Breast epithelium (tissue), 4 donors: ENCODE measurements around the gene TMEM150B. TPM values are rescaled to one million over a fixed set of nuclear protein-coding genes. Genes with fewer than 3 reads are reported as not detected.

Experiments used
- DNase-seq, 2 donors: peaks; one replicate each; pipeline ENCODE4 v3.0.0-alpha.2; 2019; ENCODE audit warnings: low spot score in 2 of 2
- H3K27ac ChIP-seq, 2 donors: fragments of 200-600 bp; sonication (generic) in 1 of 2; one replicate each; pipeline ENCODE4 v1.5.1; 2016 to 2019; ENCODE audit warnings: mild to moderate bottlenecking in 1 of 2
- H3K27me3 ChIP-seq, 2 donors: fragments of 200-600 bp; sonication (generic) in 1 of 2; one replicate each; pipeline versions ENCODE4 v1.5.1 to v1.6.0; 2017 to 2019; ENCODE audit warnings: control low read depth in 1 of 2, mild to moderate bottlenecking in 1 of 2
- H3K36me3 ChIP-seq: fragments of 200-600 bp; one replicate; pipeline ENCODE4 v1.5.1; 2019
- H3K4me1 ChIP-seq, 2 donors: fragments of 200-600 bp; sonication (generic); one replicate each; pipeline ENCODE4 v1.5.1; 2016 to 2019; ENCODE audit warnings: control low read depth in 1 of 2
- H3K4me3 ChIP-seq, 3 donors: fragments of 200-600 bp; sonication (generic); 1 replicate in 2 of 3; 2 replicates in 1 of 3; pipeline ENCODE4 v1.5.1; 2016 to 2019; ENCODE audit warnings: mild to moderate bottlenecking in 3 of 3, moderate library complexity in 2 of 3
- H3K9me3 ChIP-seq, 2 donors: fragments of 200-600 bp; sonication (generic) in 1 of 2; one replicate each; pipeline ENCODE4 v1.5.1; 2016 to 2019; ENCODE audit warnings: control low read depth in 1 of 2
- CTCF ChIP-seq, 3 donors: fragments of 450-650 bp; IDR thresholded peaks; one replicate each; pipeline ENCODE4 v1.5.1; 2016 to 2017; ENCODE audit warnings: antibody characterized with exemption in 3 of 3, mild to moderate bottlenecking in 3 of 3, moderate library complexity in 3 of 3
- POLR2A ChIP-seq: fragments of 450-650 bp; IDR thresholded peaks from one replicate; pipeline ENCODE4 v1.6.1; 2016; ENCODE audit warnings: antibody characterized with exemption, mild to moderate bottlenecking, moderate library complexity
- POLR2AphosphoS5 ChIP-seq, 3 donors: sonication (generic); formaldehyde crosslinking; IDR thresholded peaks; one replicate each; pipeline ENCODE4 v1.6.1; 2017; ENCODE audit warnings: antibody characterized with exemption in 3 of 3
- intact Hi-C: fragments of 100-400 bp; cut with DNase I; formaldehyde crosslinking; loops from one replicate; pipeline ENCODE4 v1.15.1; 2023; ENCODE audit warnings: low total_unique reads
- total RNA-seq, 3 donors: library from RNA; depleted of rRNA; stranded (reverse); fragments of >200 nt; gene quantifications; one replicate each; pipeline ENCODE4 v1.1.0, GENCODE V29; 2016

The TMEM150B gene
- total RNA-seq, 3 donors from 2014 or later: 1.6 to 11.8 (median 3.1) TPM

- DNase-seq: no peak
- Histone ChIP-seq H3K9me3 (no peaks in the 10 kb centered on the region), H3K4me1 (peaks cover 0 to 6% of the 10 kb centered on the region in 2 donors), H3K27ac (no peak overlapping the region), H3K27me3 (no peaks in the 10 kb centered on the region), H3K4me3 (no peak overlapping the region), H3K36me3 (no peaks in the 10 kb centered on the region)
- intact Hi-C loops: no loop called here
- TF ChIP-seq POLR2AphosphoS5 (IDR thresholded peaks at IDR 0.05) (no peak), CTCF (IDR thresholded peaks at IDR 0.05) (no peak), POLR2A (no peak)
These were observed 60.6 kb downstream of the TMEM150B start for GRCh38 chr19:55264531-55264930.

Other genes starting within 250 kb of the TMEM150B start
- gene EPS8L1, start 249.5 kb downstream of the TMEM150B start, total RNA-seq: 10 to 100 TPM in 2 of 3 donors, 1 to 10 TPM in 1; 2.4 to 51.1 (median 50.1) TPM
- gene PPP1R12C, start 207.7 kb downstream of the TMEM150B start, total RNA-seq: 100 to 1,000 TPM in 1 of 3 donors, 10 to 100 TPM in 2; 68.3 to 148 (median 91.7) TPM
- 1 to 10 TPM in 2 of 3 donors, not detected in 1; 3.7 to 7.2 TPM for gene TNNT1, start 176.1 kb downstream of the TMEM150B start, total RNA-seq
- 1 to 10 TPM in 1 of 3 donors, not detected in 2; 2.6 TPM for gene TNNI3, start 167.6 kb downstream of the TMEM150B start, total RNA-seq
- 1 to 10 TPM in 2 of 3 donors, not detected in 1; 4.7 to 4.9 TPM for gene DNAAF3, start 158.7 kb downstream of the TMEM150B start, total RNA-seq
- under 1 TPM in 1 of 3 donors, not detected in 2; under 0.01 TPM for gene SYT5, start 145.1 kb downstream of the TMEM150B start, total RNA-seq
- 10 to 100 TPM in 1 of 3 donors, 1 to 10 TPM in 1, under 1 TPM in 1; 0.73 to 10.2 (median 2.1) TPM for gene PTPRH, start 115.8 kb downstream of the TMEM150B start, total RNA-seq
- 1 to 10 TPM in 2 of 3 donors, under 1 TPM in 1; 0.80 to 3.6 (median 1.6) TPM for gene TMEM86B, start 96.6 kb downstream of the TMEM150B start, total RNA-seq
- 10 to 100 TPM; 23.8 to 31.5 (median 28.2) TPM for gene PPP6R1, start 66.3 kb downstream of the TMEM150B start, total RNA-seq
- 10 to 100 TPM; 13.3 to 36.1 (median 32.6) TPM for gene HSPBP1, start 45.2 kb downstream of the TMEM150B start, total RNA-seq
- gene BRSK1, start 41.3 kb downstream of the TMEM150B start, total RNA-seq: 1 to 10 TPM in 2 of 3 donors, not detected in 1; 2.5 to 4.6 TPM
- gene KMT5C, start 14.5 kb upstream of the TMEM150B start, total RNA-seq: 10 to 100 TPM in 2 of 3 donors, 1 to 10 TPM in 1; 6.1 to 20.8 (median 18.4) TPM
- 1 to 10 TPM in 1 of 3 donors, under 1 TPM in 1, not detected in 1; 0.73 to 1.3 TPM for gene COX6B2, start 29.4 kb upstream of the TMEM150B start, total RNA-seq
- not detected for gene GARIN5B, start 37.9 kb upstream of the TMEM150B start, total RNA-seq
- 1 to 10 TPM in 1 of 3 donors, under 1 TPM in 1, not detected in 1; 0.29 to 1.3 TPM for gene IL11, start 45.1 kb upstream of the TMEM150B start, total RNA-seq
- gene TMEM190, start 51.5 kb upstream of the TMEM150B start, total RNA-seq: not detected
- 10 to 100 TPM in 1 of 3 donors, 1 to 10 TPM in 2; 4.5 to 12.7 (median 9.8) TPM for gene TMEM238, start 59.0 kb upstream of the TMEM150B start, total RNA-seq
- gene RPL28, start 60.6 kb upstream of the TMEM150B start, total RNA-seq: 100 to 1,000 TPM; 462 to 673 (median 471) TPM
- gene UBE2S, start 82.4 kb upstream of the TMEM150B start, total RNA-seq: 1 to 10 TPM; 7.2 to 9.0 (median 8.9) TPM
- under 1 TPM in 1 of 3 donors, not detected in 2; 0.29 TPM for gene SHISA7, start 118.0 kb upstream of the TMEM150B start, total RNA-seq
- 10 to 100 TPM; 42.7 to 71.5 (median 57.0) TPM for gene ISOC2, start 136.3 kb upstream of the TMEM150B start, total RNA-seq
- gene C19orf85, start 139.4 kb upstream of the TMEM150B start, total RNA-seq: not detected
- gene ZNF628, start 151.3 kb upstream of the TMEM150B start, total RNA-seq: 1 to 10 TPM; 2.1 to 4.4 (median 4.3) TPM
- gene NAT14, start 159.8 kb upstream of the TMEM150B start, total RNA-seq: 10 to 100 TPM in 2 of 3 donors, 1 to 10 TPM in 1; 1.9 to 11.3 (median 10.8) TPM
- gene SSC5D, start 163.1 kb upstream of the TMEM150B start, total RNA-seq: 1 to 10 TPM; 3.6 to 7.2 (median 3.8) TPM
- gene SBK2, start 211.8 kb upstream of the TMEM150B start, total RNA-seq: not detected
- gene SBK3, start 220.2 kb upstream of the TMEM150B start, total RNA-seq: 1 to 10 TPM in 1 of 3 donors, not detected in 2; 1.3 TPM